HG02571 (cell line): ENCODE data around the gene ELF5.

Source experiments
- ATAC-seq: cut with Tn5 transposase; IDR thresholded peaks from one replicate; pipeline ENCODE4 v1.9.1; 2021; ENCODE audit warnings: mild to moderate bottlenecking, moderate library complexity; ENCODE audit not compliant: unreplicated experiment

ELF5 gene

DNA sequence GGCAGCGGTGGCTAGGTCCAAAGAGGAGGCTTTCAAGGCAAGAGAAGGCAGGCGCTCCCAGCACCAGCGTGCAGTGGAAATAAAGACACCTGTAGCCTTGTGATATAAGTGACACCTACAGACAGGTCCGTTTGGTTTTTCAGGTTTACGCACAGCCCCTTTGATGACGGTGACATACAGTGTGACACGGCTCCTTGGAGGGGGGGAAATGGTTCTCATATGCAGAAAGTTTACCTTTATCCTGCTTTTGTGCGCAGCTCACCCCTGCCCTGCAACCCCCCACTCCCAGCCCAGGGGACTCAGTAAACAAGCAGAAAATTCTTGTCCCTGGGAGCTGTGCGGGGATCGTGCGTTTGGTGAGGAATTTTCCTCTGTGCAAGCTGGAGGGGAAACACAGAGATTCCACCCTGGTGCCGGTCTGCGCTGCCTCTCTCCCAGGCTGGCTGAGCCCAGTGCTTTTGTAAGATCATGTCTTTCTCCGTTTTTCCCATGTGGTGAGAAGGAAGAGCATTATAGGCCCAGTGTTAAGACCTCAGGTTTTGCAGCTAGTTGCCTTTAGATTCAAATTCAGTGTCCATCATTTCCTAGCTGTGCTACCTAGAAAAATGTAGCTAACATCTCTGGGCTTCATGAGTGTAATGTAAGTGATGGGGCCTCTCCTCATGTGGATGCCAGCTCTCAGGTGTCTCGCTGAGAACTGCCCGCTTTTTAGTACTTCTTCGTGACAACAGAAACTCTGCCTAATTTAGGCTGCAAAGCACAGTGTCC, at the start of gene ELF5:
ELF5 (minus strand) TSS at position 113 of the 768 bp plus-strand sequence. CDS start 8,045 bp downstream, outside the sequence.
- ATAC-seq: no peak

DNA sequence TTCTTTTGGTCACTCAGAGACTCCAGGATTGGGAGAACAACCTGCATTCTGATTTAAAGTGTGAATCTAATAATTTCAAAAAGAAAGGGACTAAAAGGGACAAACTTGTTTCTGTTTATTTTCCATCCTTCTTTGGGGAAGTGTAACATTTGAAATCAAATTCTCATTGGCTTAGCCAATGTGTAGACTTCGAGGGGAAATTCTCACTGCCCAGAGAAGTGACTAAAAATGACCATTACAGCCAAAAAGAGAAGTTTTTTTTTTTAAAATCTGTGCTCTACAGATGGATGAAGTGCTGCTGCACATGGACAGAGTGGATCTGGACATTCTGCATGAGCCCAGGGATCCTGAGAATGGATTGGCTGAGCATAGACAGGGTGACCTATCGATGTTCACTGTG, 49.4 kb upstream of the ELF5 start:
- no peak for ATAC-seq

DNA sequence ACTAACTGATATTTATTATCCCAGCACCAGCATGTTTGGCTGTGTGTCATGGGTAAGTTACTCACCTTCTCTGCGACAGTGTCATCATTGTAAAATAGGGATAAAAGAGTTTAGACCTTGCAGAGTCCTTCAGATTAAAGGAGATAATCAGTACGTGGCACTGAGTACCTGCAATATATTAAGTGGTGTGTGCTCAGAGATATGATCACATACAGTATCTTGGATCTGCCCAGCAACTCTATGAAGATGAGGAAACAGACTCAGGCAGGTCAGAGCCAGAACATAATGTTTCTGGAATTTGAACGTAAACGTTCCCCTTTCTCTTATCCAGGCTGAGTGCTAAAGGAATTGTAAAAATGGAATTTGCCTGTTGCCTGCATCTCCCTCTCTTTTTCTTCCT, 46.9 kb upstream of the ELF5 start:
- no peak for ATAC-seq

DNA sequence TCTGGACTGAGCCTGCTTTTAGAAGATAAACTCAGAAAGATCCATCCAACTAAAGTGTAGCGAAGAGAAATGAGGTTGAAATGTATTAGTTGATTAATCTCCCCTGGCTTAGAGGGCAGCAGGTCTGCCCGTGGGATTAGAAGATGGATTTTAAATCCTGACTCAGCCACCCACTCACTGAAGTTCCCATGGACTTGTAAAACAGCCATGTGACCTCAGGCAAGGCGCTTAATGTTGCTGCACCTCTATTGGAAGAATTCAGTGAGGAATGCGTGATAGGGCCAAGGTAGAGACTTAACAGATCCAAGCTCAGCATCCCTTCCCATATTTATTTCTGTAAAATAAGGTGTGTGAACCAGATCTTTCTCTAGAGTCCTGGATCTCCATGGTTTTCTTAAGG, 45.1 kb upstream of the ELF5 start:
- ATAC-seq: no peak

DNA sequence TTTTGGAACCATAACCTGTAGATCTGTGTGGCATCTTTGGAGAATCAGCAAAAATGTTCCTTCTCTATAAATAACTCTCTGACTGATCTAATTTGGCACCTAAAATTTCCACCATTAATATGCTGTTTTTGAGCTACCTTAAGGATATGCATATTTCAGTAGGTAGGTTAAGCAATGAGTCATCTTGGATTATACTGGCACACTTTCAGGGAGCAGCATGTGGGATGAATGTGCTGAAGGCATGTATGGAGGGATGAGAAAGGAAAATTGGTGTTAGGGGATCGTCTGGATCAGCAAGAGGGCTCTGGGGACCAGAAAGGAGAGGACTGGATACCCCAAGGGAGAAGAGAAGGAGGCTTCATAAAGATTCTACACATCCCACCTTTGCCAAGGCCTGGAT, 44.6 kb upstream of the ELF5 start:
- ATAC-seq: no peak

DNA sequence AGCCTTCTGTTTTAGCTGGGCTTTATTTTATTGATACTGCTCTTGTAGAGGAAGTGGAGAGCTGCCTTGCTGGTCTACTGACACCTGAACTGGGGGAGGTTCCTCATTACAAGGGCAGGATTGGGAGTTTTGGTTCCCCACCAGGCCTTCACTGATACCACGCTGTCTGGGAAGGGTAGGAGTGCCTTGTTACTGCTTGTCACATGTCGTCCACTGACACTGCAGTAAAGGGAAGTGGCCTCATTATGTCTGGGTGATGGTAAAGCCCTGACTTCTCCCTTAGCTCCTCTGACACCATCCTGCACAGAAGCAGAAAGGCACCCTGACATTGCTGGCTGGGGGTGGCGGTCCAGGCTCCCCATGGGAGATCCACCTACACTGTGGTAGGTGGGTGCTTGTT, 38.7 kb upstream of the ELF5 start:
- ATAC-seq: no peak

DNA sequence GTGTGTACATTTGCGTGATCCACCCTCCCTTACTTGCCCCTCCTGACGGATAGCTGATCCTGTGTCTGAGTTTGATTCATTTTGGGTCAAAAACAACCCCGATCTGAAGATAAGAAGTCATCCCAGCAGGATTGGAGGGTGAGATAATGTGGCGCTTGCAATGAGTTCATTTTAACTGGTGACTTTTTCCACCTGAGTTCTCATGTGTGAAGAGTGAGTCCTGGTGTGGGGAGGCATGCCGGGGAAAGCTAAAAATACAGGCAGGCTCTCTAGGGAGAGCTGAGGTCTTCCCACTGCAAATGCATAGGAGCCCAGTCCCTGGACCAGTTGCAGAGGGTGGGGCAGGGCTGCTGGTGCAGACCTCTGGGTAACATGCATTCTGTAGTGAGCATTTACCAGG, 35.7 kb upstream of the ELF5 start:
- ATAC-seq: no peak

DNA sequence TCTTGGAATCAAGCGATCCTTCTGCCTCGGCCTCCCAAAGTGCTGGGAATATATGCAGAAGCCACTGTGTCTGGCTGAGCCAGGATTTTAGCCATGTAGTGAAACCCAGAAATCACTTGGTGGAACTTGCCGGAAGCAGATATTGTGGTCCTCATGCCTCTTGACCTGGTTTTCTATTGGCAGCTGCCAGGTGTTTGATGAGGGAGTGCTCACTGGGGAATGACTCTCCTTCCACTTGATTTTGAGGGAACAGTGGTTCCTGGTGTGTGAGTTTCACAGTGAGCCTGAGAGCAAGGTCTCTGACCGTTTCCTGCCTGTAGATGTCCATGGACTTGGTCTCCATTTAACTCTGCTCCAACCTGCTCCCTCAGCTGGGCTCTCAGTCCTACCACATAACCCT, 34.7 kb upstream of the ELF5 start:
- ATAC-seq: no peak

DNA sequence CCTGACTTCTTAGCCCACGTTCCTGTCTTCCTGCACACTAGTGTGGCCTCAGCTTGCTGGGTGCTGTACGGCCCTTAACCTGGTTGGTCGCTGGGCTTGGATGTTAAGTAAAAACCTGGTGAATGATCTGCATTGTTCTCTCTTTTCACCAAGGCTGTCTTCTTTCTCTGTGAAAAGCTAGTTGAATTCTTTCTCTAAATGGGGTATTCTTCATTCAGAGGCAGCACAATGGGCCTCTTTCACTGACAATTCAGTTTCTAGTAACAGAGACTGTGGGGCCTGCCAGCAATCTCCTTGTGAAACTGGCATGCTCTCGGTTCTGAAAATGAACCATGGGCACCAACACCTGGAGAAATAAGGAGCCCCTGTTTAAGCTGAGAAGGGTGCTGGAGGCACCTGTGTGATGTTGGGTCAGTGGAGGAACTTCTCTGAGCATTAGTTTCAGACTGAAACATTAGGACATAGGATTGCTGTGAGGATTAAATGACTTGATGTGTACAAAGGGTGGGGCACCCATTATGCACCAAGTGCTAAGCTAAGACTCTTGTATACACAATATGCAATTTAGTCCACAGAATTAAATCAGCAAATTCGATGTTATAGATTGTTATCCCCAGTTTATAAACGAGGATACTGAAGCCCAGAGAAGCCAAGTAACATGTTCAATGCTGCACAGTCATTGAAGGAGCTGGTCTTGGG, 33.1 kb upstream of the ELF5 start:
- ATAC-seq: no peak

DNA sequence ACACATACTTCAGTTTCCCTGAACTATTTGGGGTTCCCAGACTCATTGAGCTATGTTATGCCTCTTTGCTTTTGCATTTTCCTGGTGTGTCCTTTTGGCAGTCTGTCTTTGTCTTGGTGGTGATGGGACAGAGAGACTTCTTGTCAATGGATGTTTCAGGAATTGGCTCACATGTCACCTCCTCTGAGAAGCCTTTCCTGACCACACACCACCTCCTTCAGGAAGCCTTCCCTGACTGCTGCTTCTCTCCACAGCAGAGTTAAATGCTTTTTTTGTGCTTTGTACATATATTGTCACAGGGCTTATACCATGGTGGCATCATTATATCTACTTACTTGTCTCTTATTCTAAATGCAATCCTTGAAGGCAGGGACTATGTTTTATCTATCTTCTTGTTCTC, 28.5 kb upstream of the ELF5 start:
- no peak for ATAC-seq

DNA sequence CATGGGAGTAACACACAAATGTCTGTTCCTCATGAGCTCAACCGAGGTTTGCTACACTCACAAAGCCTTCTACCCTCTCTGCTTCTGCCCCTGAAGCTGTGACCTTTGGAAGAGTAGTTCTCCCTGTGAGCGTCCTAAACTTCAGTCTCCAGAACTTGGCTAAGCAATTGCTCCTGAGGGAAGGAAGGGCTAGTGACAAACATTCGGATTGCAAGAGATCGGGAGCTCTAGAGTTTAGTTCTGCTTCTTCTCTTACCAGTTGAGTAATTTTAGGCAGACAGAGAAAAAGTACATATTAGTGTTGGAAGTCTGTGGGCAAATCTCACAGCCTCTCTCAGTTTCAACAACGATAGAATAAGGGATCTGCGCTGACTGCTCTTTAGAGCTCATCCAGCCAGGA, 27.3 kb upstream of the ELF5 start:
- ATAC-seq: no peak

DNA sequence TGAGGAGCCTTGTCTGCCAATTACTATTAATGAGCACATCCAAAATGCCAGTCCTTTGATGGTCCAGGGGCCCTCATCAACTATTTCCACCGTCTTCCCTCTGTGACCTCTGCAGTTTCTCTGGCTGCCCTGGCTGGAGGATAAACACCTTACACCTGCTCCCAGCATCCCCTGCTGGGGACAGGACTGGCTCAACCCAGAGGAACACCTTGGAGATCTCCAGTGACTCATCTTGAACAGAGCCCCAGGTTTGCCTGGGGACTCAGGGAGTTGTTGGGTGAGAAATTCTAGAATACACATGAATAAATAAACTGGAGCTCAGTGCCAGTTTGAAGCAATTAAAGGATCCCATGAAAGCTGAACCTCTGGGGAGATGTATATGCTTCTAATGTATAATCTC, 24.0 kb upstream of the ELF5 start:
- ATAC-seq: no peak

DNA sequence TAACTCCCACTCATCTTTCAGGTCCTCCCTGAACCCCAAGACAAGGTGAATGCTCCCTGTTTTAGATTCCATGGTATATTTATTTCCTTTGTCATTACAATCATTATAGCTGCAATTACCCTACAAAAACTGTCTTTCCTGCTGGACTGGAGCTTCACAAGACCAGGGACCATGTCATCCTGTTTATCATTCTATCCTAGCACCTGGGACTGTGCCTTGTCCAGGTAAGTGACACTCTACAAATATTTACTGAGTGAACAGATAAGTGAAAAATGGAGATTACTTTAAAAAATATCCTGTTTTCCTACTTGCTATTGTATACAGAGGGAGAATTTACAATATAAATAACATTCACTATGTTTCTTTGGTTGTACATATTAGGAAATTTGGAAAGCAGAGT, 22.5 kb upstream of the ELF5 start:
- ATAC-seq: no peak

DNA sequence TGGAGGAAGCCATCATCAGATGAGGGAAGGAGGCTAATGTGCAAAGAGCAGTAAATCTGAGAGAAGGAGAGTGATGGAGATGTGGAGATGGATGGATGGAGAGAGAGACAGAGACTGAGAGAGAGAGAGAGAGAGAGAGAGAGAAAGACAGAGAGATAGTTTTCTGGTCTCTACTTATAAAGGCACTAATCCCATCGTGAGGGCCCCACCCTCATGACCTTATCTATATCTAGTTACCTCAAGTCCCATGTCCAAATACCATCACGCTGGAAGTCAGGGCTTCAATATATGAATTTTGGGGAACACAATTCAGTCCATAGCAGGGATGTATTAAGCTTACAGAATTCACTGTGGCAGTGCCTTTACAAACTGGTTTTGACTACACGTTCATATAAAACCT, 21.2 kb upstream of the ELF5 start:
- no peak for ATAC-seq

DNA sequence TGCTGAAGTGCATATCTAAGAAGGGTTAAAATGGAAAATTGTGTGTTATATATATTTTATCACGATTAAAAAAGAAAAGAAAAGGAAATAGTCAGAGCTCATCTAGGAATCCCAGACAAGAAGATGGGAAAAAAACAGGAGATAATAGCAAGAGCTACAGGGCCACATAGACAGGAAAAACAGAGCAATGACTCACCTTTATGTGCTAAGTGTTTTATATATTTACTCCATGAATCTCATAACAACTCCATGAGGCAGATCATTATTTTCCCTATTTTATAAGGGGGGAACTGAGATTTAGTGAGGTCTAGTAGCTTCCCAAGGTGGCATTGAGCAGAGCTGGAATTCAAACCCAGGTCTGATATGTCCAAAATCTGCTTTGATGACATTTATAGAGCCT, 18.1 kb upstream of the ELF5 start:
- no peak for ATAC-seq

DNA sequence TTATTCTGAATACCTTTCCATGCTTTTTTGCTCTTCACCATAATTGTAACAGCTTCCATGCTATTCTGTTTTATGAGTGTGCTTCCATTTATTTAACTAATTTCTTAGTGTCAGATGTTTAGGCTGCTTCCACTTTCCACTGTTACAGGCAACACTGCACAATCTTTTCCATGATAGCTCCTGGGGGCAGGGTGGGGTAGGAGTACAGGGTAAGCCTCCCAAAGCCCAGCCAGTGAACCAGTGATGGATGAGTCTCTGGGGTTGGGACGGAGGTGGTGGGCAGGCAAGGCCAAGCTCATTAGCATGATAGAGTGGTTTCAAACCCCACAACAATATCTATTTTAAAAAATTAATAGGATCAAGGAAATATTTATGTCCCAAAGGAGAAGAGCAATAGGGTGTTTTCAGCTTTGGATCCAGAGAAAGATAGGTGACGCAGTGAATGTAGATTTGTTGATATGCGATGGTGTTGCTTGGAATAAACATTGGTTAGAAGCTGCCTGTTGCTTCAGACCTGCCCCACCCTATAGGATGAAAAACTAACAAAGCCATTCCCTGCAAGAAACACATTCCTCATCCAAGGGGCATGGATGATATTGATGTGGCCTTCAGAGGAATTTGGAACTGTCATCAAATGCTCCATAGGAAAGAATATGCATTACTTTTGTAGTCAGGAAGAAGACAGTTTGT, 17.1 kb upstream of the ELF5 start:
- ATAC-seq: no peak

DNA sequence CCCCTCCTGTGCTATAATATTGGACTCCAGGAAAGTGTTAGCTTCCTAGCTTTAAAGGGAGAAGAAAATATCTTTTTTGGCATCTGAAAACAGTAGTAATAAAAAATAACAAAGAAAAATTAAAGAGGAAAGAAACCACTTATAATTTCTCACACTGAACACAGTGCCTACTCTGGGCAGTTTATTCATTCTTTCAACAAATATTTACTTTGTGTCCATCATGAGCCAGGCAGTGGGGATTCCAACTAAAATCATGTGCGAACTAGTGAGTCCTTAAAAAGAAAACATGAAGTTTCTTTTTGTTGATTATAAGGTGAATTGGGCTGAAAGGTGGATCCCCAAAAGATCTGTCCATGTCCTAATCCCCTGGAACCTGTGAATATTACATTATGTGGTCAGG, 16.0 kb upstream of the ELF5 start:
- no peak for ATAC-seq

DNA sequence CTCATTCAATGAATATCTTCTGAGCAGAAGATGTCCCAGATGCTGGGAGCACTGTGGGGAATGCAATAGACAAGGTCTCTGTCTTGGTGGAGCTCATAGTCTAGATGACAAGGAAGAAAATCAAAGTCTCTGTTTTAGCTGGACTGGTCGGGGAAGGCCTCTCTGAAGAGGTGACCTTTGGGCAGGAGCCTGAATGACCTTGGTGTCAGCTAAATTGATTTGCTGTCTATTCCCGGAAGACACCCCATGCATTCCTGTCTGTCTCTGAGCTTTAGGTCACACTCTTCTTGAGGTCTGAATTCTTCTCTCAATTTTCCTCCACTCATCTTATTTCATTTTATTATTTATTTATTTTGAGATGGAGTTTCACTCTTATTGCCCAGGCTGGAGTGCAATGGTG, 14.5 kb upstream of the ELF5 start:
- no peak for ATAC-seq

DNA sequence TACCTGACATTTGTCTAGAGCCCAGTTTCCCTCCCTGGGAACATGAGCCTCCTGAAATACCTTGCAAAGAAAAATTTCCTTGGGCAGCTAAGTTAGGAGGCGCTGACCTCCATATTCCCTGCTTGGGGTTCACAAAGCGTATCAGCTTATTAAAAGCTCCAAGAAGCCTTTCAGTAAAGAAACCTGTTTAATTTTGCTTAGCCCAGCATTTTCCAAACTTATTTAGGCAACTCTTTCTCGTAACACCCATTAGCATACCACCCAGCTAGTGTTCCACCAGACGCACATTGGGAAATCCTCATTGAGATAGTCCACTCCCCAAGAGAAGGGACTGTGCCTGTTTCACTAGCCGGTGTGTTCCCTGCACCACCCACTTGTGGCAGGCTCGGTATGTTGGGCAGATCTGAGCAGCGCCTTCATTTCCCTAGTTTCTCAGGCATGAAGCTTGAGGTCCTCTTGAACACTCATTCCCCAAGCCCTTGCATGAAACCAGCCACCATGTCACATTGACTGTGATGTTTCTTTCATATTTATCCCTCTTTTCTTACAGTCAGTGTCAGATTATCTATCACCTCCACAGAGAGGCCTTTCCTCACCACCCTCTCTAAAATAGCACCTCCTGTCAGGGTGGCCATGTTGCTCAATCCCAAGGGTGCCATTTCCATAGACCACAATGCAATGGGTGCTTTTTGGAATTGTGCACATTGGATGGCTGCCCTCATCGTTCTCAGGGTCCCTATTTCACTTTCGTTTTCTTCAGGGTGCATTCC, 12.5 kb upstream of the ELF5 start:
- no peak for ATAC-seq

DNA sequence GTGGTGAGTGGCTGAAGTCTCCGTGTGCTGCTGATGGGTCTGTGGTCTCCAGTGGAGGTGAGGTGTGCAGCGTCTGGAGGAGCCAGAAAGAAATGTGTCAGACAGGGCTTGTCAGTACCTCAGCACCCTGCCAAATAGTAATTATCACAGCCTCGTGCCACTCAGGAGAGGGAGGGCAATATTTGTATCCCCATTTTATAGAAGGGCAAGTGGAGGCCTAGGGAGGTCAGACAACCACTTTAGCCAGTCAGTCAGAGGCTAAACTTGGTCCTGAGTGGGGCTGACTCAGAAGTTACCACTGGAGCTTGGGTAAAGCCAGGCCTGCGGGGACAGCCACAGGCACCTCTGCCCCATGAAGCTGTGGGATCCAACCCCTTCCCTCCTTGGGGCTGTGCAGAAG, 11.5 kb upstream of the ELF5 start:
- no peak for ATAC-seq

DNA sequence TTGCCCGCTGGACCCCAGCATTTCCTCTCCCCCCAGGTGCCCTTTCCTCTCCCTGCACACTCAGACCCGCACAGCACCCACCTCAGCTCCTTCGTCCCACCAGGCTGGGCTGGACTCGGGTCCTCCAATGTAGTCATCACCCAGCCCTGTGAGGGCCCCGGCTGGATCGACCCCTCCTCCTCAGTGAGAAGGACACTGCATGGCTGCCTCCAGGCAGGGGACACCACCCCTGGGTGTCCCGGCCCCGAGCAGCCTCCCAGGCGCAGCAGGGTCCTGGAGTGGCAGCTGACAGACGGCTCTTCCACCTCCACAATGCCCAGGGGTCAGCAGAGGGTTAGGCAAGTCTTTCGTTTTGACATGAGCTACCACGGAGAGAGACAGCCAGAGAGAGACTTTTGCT, 11.1 kb upstream of the ELF5 start:
- ATAC-seq: no peak
